K562 (cell line): ENCODE results near the gene SLC24A3. TPM values are rescaled to one million over a fixed set of nuclear protein-coding genes. Genes with fewer than 3 reads are reported as not detected.

Experiments
- ATAC-seq: fragments of 200-7000 bp; cut with Tn5 transposase; 3 replicates; pipeline ENCODE4 v1.9.1; 2020; ENCODE audit warnings: moderate library complexity
- BruUV-seq: library from RNA; stranded (reverse); fragments of 400-500 nt; replicated peaks from 2 replicates; lab custom pipeline; 2021; lab: Mats Ljungman, UMichigan
- CTCF ChIA-PET: fragments of 300-600 bp; formaldehyde crosslinking; extraction: SDS; loops from one replicate; lab custom pipeline; 2021; ENCODE audit warnings: low intra/inter-chr PET ratio; lab: Yijun Ruan, JAX
- POLR2A ChIA-PET: fragments of 300-600, 350-650 bp; sonication (Branson Sonifier 250); formaldehyde crosslinking; extraction: SDS; loops from one replicate; lab custom pipeline; 2021; ENCODE audit warnings: antibody characterized with exemption, inconsistent platforms; lab: Yijun Ruan, JAX
- DNase-seq, 4 experiments: peaks; one replicate each; pipeline versions ENCODE4 v3.0.0 to v3.0.0-alpha.2; 2011 to 2018; ENCODE audit warnings: low spot score in 3 of 4, mixed read lengths in 3 of 4; ENCODE audit errors: extremely low read depth in 1 of 4
- FAIRE-seq: peaks from 2 replicates; lab custom pipeline; 2011; peaks lifted over from hg19 to GRCh38; lab: Jason Lieb, UNC
- H2AFZ ChIP-seq: 2 replicates; pipeline ENCODE4 v1.6.0; 2011; ENCODE audit warnings: low read depth, low read length, control low read depth, inconsistent platforms
- H3K27ac ChIP-seq: fragments of 200-600 bp; 3 replicates; pipeline ENCODE4 v1.8.0; 2011; ENCODE audit warnings: low read depth, mild to moderate bottlenecking, control low read depth, inconsistent platforms, low read length, moderate library complexity, mixed read lengths; ENCODE audit errors: extremely low read depth
- H3K27me3 ChIP-seq, 2 experiments: fragments of 300-600 bp in 1 of 2; 2 replicates in 1 of 2; 3 replicates in 1 of 2; pipeline versions ENCODE4 v1.6.0 to v1.8.0; 2011; ENCODE audit warnings: inconsistent platforms in 2 of 2, low read length in 2 of 2, mild to moderate bottlenecking in 1 of 2, mixed read lengths in 1 of 2, moderate library complexity in 1 of 2; ENCODE audit not compliant: control insufficient read depth in 2 of 2, insufficient read depth in 2 of 2
- H3K36me3 ChIP-seq: fragments of 300-600 bp; 3 replicates; pipeline ENCODE4 v1.8.0; 2011; ENCODE audit warnings: mild to moderate bottlenecking, low read length, inconsistent platforms; ENCODE audit not compliant: control insufficient read depth, insufficient read depth
- H3K4me1 ChIP-seq, 2 experiments: fragments of 200-600 bp in 1 of 2; replicated peaks in 1 of 2; 2 replicates in 1 of 2; 3 replicates in 1 of 2; pipeline versions ENCODE4 v1.5.1 to v1.8.0; 2011; ENCODE audit warnings: inconsistent platforms in 2 of 2, low read length in 2 of 2, mild to moderate bottlenecking in 1 of 2, mixed read lengths in 1 of 2, moderate library complexity in 1 of 2; ENCODE audit not compliant: control insufficient read depth in 2 of 2, insufficient read depth in 2 of 2
- H3K4me2 ChIP-seq: 2 replicates; pipeline ENCODE4 v1.6.1; 2011; ENCODE audit warnings: low read length, control low read depth, inconsistent platforms, mixed read lengths; ENCODE audit not compliant: insufficient read depth
- H3K4me3 ChIP-seq: fragments of 200-600 bp; sonication (generic), shearing (Covaris generic); 2 replicates; pipeline ENCODE4 v1.5.1; 2016; ENCODE audit warnings: control low read depth, inconsistent platforms
- H3K79me2 ChIP-seq: fragments of 200-600 bp; 3 replicates; pipeline ENCODE4 v1.8.0; 2011; ENCODE audit warnings: low read length, inconsistent platforms; ENCODE audit not compliant: control insufficient read depth, insufficient read depth
- H3K9ac ChIP-seq, 2 experiments: 2 replicates each; pipeline versions ENCODE4 v1.6.0 to v1.6.1; 2011; ENCODE audit warnings: low read depth in 2 of 2, low read length in 2 of 2, control low read depth in 1 of 2, inconsistent platforms in 1 of 2, mild to moderate bottlenecking in 1 of 2, mixed read lengths in 1 of 2; ENCODE audit not compliant: insufficient read depth in 1 of 2
- H3K9me1 ChIP-seq: one replicate; pipeline ENCODE4 v1.6.0; 2011; ENCODE audit warnings: inconsistent platforms, mild to moderate bottlenecking, low read length, moderate library complexity; ENCODE audit not compliant: control insufficient read depth, insufficient read depth
- H3K9me3 ChIP-seq: replicated peaks from 2 replicates; pipeline ENCODE4 v1.5.1; 2011; ENCODE audit warnings: low read depth, low read length, inconsistent platforms; ENCODE audit not compliant: control insufficient read depth, insufficient read depth
- H4K20me1 ChIP-seq: replicated peaks from 2 replicates; pipeline ENCODE4 v1.6.1; 2011; ENCODE audit warnings: low read length, inconsistent platforms, mixed read lengths; ENCODE audit not compliant: control insufficient read depth, insufficient read depth
- FOSL1 ChIP-seq: fragments of 200-800 bp; sonication (Bioruptor generic); conservative IDR thresholded peaks from 2 replicates; pipeline ENCODE4 v1.6.1; 2016; ENCODE audit warnings: missing genetic modification characterization, missing compliant biosample characterization
- L3MBTL2 ChIP-seq: fragments of 450-650 bp; IDR thresholded peaks from 2 replicates; pipeline ENCODE4 v1.6.1; 2016; ENCODE audit warnings: mild to moderate bottlenecking, moderate library complexity
- PCBP1 ChIP-seq: fragments of 200-400 bp; formaldehyde crosslinking; IDR thresholded peaks from 2 replicates; pipeline ENCODE4 v1.6.1; 2018; ENCODE audit warnings: mild to moderate bottlenecking, low read depth, low read length; ENCODE audit not compliant: poor library complexity, severe bottlenecking
- RAD21 ChIP-seq, 2 experiments: fragments of 250-450 bp in 1 of 2; fragments of 450-650 bp in 1 of 2; sonication (Bioruptor Pico) in 1 of 2; formaldehyde crosslinking in 1 of 2; IDR thresholded peaks in 1 of 2; conservative IDR thresholded peaks in 1 of 2; 2 replicates each; pipeline versions ENCODE4 v1.4.0 to v1.8.0; 2020 to 2022; ENCODE audit warnings: mild to moderate bottlenecking in 2 of 2, moderate library complexity in 1 of 2
- SAP30 ChIP-seq: fragments of 200-600 bp; sonication (generic); IDR thresholded peaks from 2 replicates; pipeline ENCODE4 v1.6.1; 2012; ENCODE audit warnings: borderline replicate concordance, low read depth, mild to moderate bottlenecking, moderate library complexity, low read length, control low read depth, inconsistent platforms; ENCODE audit not compliant: insufficient read depth, poor library complexity, severe bottlenecking
- SNRNP70 ChIP-seq: fragments of 200-400 bp; formaldehyde crosslinking; optimal IDR thresholded peaks from 2 replicates; pipeline ENCODE3; 2017; ENCODE audit warnings: low read depth, low read length
- ZBTB43 ChIP-seq: sonication (generic); formaldehyde crosslinking; IDR thresholded peaks from 2 replicates; pipeline ENCODE4 v1.8.0; 2023; ENCODE audit warnings: mild to moderate bottlenecking, missing genetic modification reagents
- ZNF146 ChIP-seq: IDR thresholded peaks from one replicate; pipeline ENCODE4 v1.6.1; 2018; ENCODE audit warnings: missing compliant biosample characterization; ENCODE audit not compliant: unreplicated experiment
- ZNF408 ChIP-seq: fragments of 250-450 bp; sonication (Bioruptor Pico); IDR thresholded peaks from 2 replicates; pipeline ENCODE4 v1.4.0; 2020; ENCODE audit warnings: low read depth, mild to moderate bottlenecking, moderate library complexity
- ZNF507 ChIP-seq: conservative IDR thresholded peaks from 2 replicates; pipeline ENCODE4 v1.6.1; 2017; ENCODE audit warnings: missing genetic modification characterization, missing compliant biosample characterization
- WGBS: fragments of 100-300 bp; shearing (Covaris generic); methylation state at CpG from one replicate; pipeline ENCODE4 v1.1.6; 2016; ENCODE audit warnings: low coverage, mixed read lengths; ENCODE audit not compliant: insufficient coverage; ENCODE audit errors: missing lambda C conversion rate; 5-methylcytosine and 5-hydroxymethylcytosine counted together
- in situ Hi-C: fragments of 300-500 bp; cut with MboI; formaldehyde crosslinking; loops from 4 replicates; pipeline ENCODE4 v1.15.0; 2018; ENCODE audit warnings: inconsistent platforms, mixed read lengths
- intact Hi-C: fragments of 100-400 bp; cut with micrococcal nuclease; formaldehyde crosslinking; loops from 2 replicates; pipeline ENCODE4 v1.14.2; 2022
- polyA plus RNA-seq, 8 experiments: library from polyadenylated mRNA; depleted of rRNA in 4 of 8; stranded (reverse) in 5 of 8; unstranded in 3 of 8; fragments of >200 nt; fragmentation: Nextera tagmentation in 2 of 8; fragmentation: Illumina TruSeq in 1 of 8; extraction: Ambion mirVana in 2 of 8; extraction: Trizol in 1 of 8; gene quantifications; 2 replicates each; pipeline versions ENCODE4 v1.2.1 to v1.2.3, GENCODE V29; 2011 to 2014; ENCODE audit warnings: inconsistent platforms in 1 of 8, missing spikeins in 1 of 8
- total RNA-seq, 7 experiments: library from RNA; depleted of rRNA in 6 of 7; stranded (reverse); fragments of >200 nt in 6 of 7; fragmentation: Illumina TruSeq in 2 of 7; extraction: Trizol in 2 of 7; gene quantifications; 2 replicates each; pipeline versions ENCODE4 v1.2.1 to v1.2.3, GENCODE V29; 2011 to 2021; ENCODE audit warnings: low replicate concordance in 1 of 7

The SLC24A3 gene
- total and polyA plus RNA-seq, 9 of the 15 experiments (the other 6 are each of a cell fraction or from before 2014, with no cell fraction given): not detected

- Histone ChIP-seq H3K79me2 (no peaks in the 10 kb centered on the region), H3K4me2 (no peak overlapping the region), H3K9ac (no peak overlapping the region), H3K4me3 (no peak overlapping the region), H3K4me1 (no peaks in the 10 kb centered on the region), H2AFZ (no peak overlapping the region), H4K20me1 (0 out of 2 replicates have a peak, but pooled peaks cover 4% of the 10 kb centered on the region), H3K36me3 (no peaks in the 10 kb centered on the region), H3K9me3 (no peaks in the 10 kb centered on the region), H3K27me3 (peaks cover 0 to 5% of the 10 kb centered on the region in 2 experiments; a peak in 2 of 5 replicates), H3K27ac (no peak overlapping the region), H3K9me1 (no peaks in the 10 kb centered on the region)
- no TSS peak for BruUV-seq
- FAIRE-seq (no peak), ATAC-seq (no peak), DNase-seq (no peak)
- POLR2A ChIA-PET: no interaction called here
- TF ChIP-seq ZBTB43 (CRISPR knock-in tag) (no peak), SNRNP70 (no peak), L3MBTL2 (no peak), PCBP1 (no peak), SAP30 (no peak), ZNF507 (no peak), RAD21 (CRISPR knock-in tag; conservative IDR thresholded peaks at IDR 0.05 in 1 of 2, IDR thresholded peaks at IDR 0.05 in 1 of 2) (no peak), ZNF408 (CRISPR knock-in tag) (no peak), FOSL1 (no peak), ZNF146 (CRISPR knock-in tag) (no peak)
- intact Hi-C loops: no loop called here
- 0% methylated on average over 5 of the region's 7 CpGs for WGBS
- in situ Hi-C loops: no loop called here
- CTCF ChIA-PET: no interaction called here
Observed at GRCh38 chr20:19768325-19768842, 555.9 kb downstream of the SLC24A3 start.
